Epithelial cell of esophagus (primary cell): ENCODE measurements around the gene DCST2.

Source experiments
- DNase-seq: peaks from one replicate; pipeline ENCODE4 v3.0.0; 2010; ENCODE audit warnings: low read depth
- H3K4me3 ChIP-seq: 2 replicates; pipeline ENCODE4 v1.5.1; 2011; ENCODE audit warnings: mild to moderate bottlenecking, low read length, control low read depth
- CTCF ChIP-seq: IDR thresholded peaks from 2 replicates; pipeline ENCODE4 v1.5.1; 2011; ENCODE audit warnings: low read depth, mild to moderate bottlenecking, low read length, control low read depth, inconsistent platforms; ENCODE audit not compliant: insufficient read depth; ENCODE audit errors: missing control alignments

Gene DCST2

GRCh38 chr1:155009742-155010141 is 23.8 kb downstream of the DCST2 start:
- no peak for DNase-seq
- peak overlapping the region; percentile 64 for H3K4me3 ChIP-seq
- TF ChIP-seq CTCF, result no peak

GRCh38 chr1:155009221-155009711 is 24.3 kb downstream of the DCST2 start:
- no peak for TF ChIP-seq CTCF
- peak overlapping the region; percentile 64 for H3K4me3 ChIP-seq
- no peak for DNase-seq

GRCh38 chr1:155008015-155008941 is 25.3 kb downstream of the DCST2 start:
- TF ChIP-seq CTCF, result no peak
- H3K4me3 ChIP-seq, result peak overlapping the region; percentile 64
- DNase-seq, result no peak

GRCh38 chr1:155007251-155007828 is 26.2 kb downstream of the DCST2 start:
- no peak for TF ChIP-seq CTCF
- peak overlapping the region; percentile 64 for H3K4me3 ChIP-seq
- no peak for DNase-seq

GRCh38 chr1:155006601-155007101 is 26.9 kb downstream of the DCST2 start:
- no peak for DNase-seq
- no peak for TF ChIP-seq CTCF
- H3K4me3 ChIP-seq, result peak overlapping the region; percentile 64

GRCh38 chr1:155005076-155006011 is 28.2 kb downstream of the DCST2 start:
- peak; percentile 63 for DNase-seq
- no peak for TF ChIP-seq CTCF
- H3K4me3 ChIP-seq, result peak overlapping the region; percentile 89
